ENCODE data around the gene DTX3L.

Gene DTX3L

DNA sequence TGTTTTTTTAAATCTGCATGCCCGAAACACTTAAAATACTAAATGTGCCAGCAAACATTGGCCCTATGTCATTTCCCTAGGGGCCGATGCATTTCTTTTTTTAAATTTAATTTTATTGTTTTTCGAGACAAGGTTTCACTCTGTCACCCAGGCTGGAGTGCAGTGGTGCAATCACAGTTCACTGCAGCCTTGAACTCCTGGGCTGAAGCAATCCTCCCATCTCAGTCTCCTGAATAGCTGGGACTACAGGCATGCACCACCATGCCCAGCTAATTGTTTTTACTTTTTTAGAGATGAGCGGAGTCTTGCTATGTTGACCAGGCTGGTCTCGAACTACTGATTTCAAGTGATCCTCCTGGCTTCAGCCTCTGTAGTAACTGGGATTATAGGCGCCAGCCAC, 5.5 kb upstream of the DTX3L start:
- H3K79me2 ChIP-seq (ENCODE audit: insufficient read depth, low read length), result no peaks in the 10 kb centered on the region
- no peaks in the 10 kb centered on the region for H3K9me2 ChIP-seq (replicated peaks; ENCODE audit: insufficient read depth, low read length)
- no peak for TF ChIP-seq CTCF (IDR thresholded peaks at IDR 0.05; ENCODE audit: insufficient read depth, low read length, poor library complexity, severe bottlenecking)
- TF ChIP-seq EZH2phosphoT487 (conservative IDR thresholded peaks at IDR 0.05; ENCODE audit: low read length), result no peak
- no peak overlapping the region for H3K4me3 ChIP-seq (ENCODE audit: insufficient read depth, low read length, poor library complexity, severe bottlenecking)
- H3K36me3 ChIP-seq (ENCODE audit: low read length), result no peaks in the 10 kb centered on the region
- no peak overlapping the region for H3K9ac ChIP-seq (ENCODE audit: low read length)
- no peaks in the 10 kb centered on the region for H3K9me3 ChIP-seq (ENCODE audit: insufficient read depth, low read length)
- H3K4me2 ChIP-seq (ENCODE audit: low read depth, low read length, poor library complexity, severe bottlenecking), result no peak overlapping the region
- H4K20me1 ChIP-seq (ENCODE audit: low read depth, low read length), result no peaks in the 10 kb centered on the region
- H3F3A ChIP-seq (ENCODE audit: insufficient read depth), result no peaks in the 10 kb centered on the region
- no peak overlapping the region for H2AFZ ChIP-seq (ENCODE audit: low read depth, low read length, severe bottlenecking)
- H3K27ac ChIP-seq (ENCODE audit: low read depth, low read length), result no peak overlapping the region
- no peaks in the 10 kb centered on the region for H3K27me3 ChIP-seq (ENCODE audit: low read length)

- Histone ChIP-seq H3K36me3 (ENCODE audit: low read length) (no peaks in the 10 kb centered on the region), H3K9ac (ENCODE audit: low read length) (no peak overlapping the region), H2AFZ (ENCODE audit: low read depth, low read length, severe bottlenecking) (no peak overlapping the region), H4K20me1 (ENCODE audit: low read depth, low read length) (no peaks in the 10 kb centered on the region), H3K9me2 (replicated peaks; ENCODE audit: insufficient read depth, low read length) (no peaks in the 10 kb centered on the region), H3K27ac (ENCODE audit: low read depth, low read length) (no peak overlapping the region), H3F3A (ENCODE audit: insufficient read depth) (no peaks in the 10 kb centered on the region), H3K9me3 (ENCODE audit: insufficient read depth, low read length) (no peaks in the 10 kb centered on the region), H3K4me2 (ENCODE audit: low read depth, low read length, poor library complexity, severe bottlenecking) (no peak overlapping the region), H3K79me2 (ENCODE audit: insufficient read depth, low read length) (no peaks in the 10 kb centered on the region), H3K4me3 (ENCODE audit: insufficient read depth, low read length, poor library complexity, severe bottlenecking) (no peak overlapping the region), H3K27me3 (ENCODE audit: low read length) (no peaks in the 10 kb centered on the region)
- TF ChIP-seq EZH2phosphoT487 (conservative IDR thresholded peaks at IDR 0.05; ENCODE audit: low read length) (no peak), CTCF (IDR thresholded peaks at IDR 0.05; ENCODE audit: insufficient read depth, low read length, poor library complexity, severe bottlenecking) (no peak)
Measured at GRCh38 chr3:122559906-122560305, 4.2 kb upstream of the DTX3L start.

GRCh38 chr3:122560680-122561079, 3.5 kb upstream of the DTX3L start:
- no peak for TF ChIP-seq EZH2phosphoT487 (conservative IDR thresholded peaks at IDR 0.05; ENCODE audit: low read length)
- peak; percentile 34 for TF ChIP-seq CTCF (IDR thresholded peaks at IDR 0.05; ENCODE audit: insufficient read depth, low read length, poor library complexity, severe bottlenecking)
- no peaks in the 10 kb centered on the region for H4K20me1 ChIP-seq (ENCODE audit: low read depth, low read length)
- H3F3A ChIP-seq (ENCODE audit: insufficient read depth), result no peaks in the 10 kb centered on the region
- no peak overlapping the region for H3K4me2 ChIP-seq (ENCODE audit: low read depth, low read length, poor library complexity, severe bottlenecking)
- no peaks in the 10 kb centered on the region for H3K27me3 ChIP-seq (ENCODE audit: low read length)
- H3K36me3 ChIP-seq (ENCODE audit: low read length), result no peaks in the 10 kb centered on the region
- no peak overlapping the region for H3K9ac ChIP-seq (ENCODE audit: low read length)
- H2AFZ ChIP-seq (ENCODE audit: low read depth, low read length, severe bottlenecking), result no peak overlapping the region
- H3K79me2 ChIP-seq (ENCODE audit: insufficient read depth, low read length), result no peaks in the 10 kb centered on the region
- H3K9me2 ChIP-seq (replicated peaks; ENCODE audit: insufficient read depth, low read length), result no peaks in the 10 kb centered on the region
- no peak overlapping the region for H3K4me3 ChIP-seq (ENCODE audit: insufficient read depth, low read length, poor library complexity, severe bottlenecking)
- H3K9me3 ChIP-seq (ENCODE audit: insufficient read depth, low read length), result no peaks in the 10 kb centered on the region
- H3K27ac ChIP-seq (ENCODE audit: low read depth, low read length), result no peak overlapping the region
